Type B pancreatic cell (in vitro differentiated cells): Measurements from ENCODE around the gene SUSD6. TPM values are rescaled to one million over a fixed set of nuclear protein-coding genes. Genes with fewer than 3 reads are reported as not detected.

Experiments used
- DNase-seq: peaks from one replicate; pipeline ENCODE4 v3.0.0; 2021; ENCODE audit warnings: mixed read lengths; ENCODE audit not compliant: unreplicated experiment; ENCODE audit errors: extremely low spot score
- H3K27ac Mint-ChIP-seq: 2 replicates; pipeline ENCODE4 v1.8.0; 2021; ENCODE audit warnings: mild to moderate bottlenecking, mixed read lengths
- H3K27me3 Mint-ChIP-seq: 2 replicates; pipeline ENCODE4 v1.8.0; 2021; ENCODE audit warnings: mixed read lengths
- H3K36me3 Mint-ChIP-seq: 2 replicates; pipeline ENCODE4 v1.8.0; 2021; ENCODE audit warnings: mixed read lengths
- H3K4me1 Mint-ChIP-seq: one replicate; pipeline ENCODE4 v1.8.0; 2021; ENCODE audit warnings: mixed read lengths; ENCODE audit not compliant: unreplicated experiment
- H3K4me3 Mint-ChIP-seq: 2 replicates; pipeline ENCODE4 v1.8.0; 2021; ENCODE audit warnings: mild to moderate bottlenecking, mixed read lengths
- H3K9me3 Mint-ChIP-seq: 2 replicates; pipeline ENCODE4 v1.8.0; 2021; ENCODE audit warnings: mixed read lengths
- total RNA-seq: library from RNA; stranded (reverse); gene quantifications from 2 replicates; pipeline ENCODE4 v1.2.1, GENCODE V29; 2021; ENCODE audit warnings: low replicate concordance
- TF ChIP-seq, protein P1 (sequence below): fragments of 200-600 bp; sonication (generic); conservative IDR thresholded peaks from 2 replicates; pipeline ENCODE4 v1.5.0; 2021; ENCODE audit warnings: antibody characterized with exemption, mild to moderate bottlenecking

The SUSD6 gene
- total RNA-seq, 1 donor from 2014 or later, result 31.7 TPM

DNA sequence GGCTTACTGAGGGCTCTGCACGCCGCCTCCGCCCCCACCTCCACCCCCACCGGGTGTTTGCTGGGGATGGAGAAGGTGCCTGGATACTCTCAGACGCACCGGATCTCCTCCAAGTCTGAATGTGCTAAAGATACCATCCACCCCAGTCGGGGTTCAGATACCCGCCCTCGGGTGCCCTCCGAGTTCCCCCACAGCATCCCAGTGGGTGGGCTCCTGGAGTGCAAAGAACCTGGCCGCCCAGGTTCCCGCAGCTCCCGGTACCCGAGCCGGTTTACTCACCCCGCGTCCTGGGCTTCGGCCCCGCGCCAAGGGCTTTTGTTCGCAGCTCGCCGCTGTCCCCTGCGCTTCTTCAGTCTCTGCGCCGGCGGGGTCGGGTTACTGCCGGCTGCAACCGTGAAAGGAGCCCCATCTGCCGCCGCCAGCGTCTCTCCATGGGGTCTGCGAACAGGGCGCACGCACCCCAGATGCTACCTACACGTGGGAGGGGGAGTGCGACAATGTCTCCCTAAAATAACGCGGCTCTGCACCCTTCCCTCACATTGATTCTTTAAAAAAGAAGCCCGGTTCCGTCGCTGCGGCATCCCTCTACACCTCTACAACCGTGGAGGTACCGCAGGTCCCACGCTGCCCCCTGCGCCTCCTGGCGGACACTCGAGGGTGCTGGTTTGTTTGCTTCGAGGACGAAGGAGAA, 37.0 kb upstream of the SUSD6 start, which contains the start of gene CCDC177:
Gene CCDC177 (minus strand): TSS at position 609 of the 691 bp plus-strand sequence. CDS start 1,249 bp downstream, outside the sequence.
- peak within 1 kb of the TSS; percentile 90 for H3K4me3 Mint-ChIP-seq
- H3K36me3 Mint-ChIP-seq, result peaks cover 6% of the 10 kb centered on the region
- H3K4me1 Mint-ChIP-seq, result peaks cover 5% of the 10 kb centered on the region
- no peaks in the 10 kb centered on the region for H3K9me3 Mint-ChIP-seq
- TF ChIP-seq, protein P1, sequence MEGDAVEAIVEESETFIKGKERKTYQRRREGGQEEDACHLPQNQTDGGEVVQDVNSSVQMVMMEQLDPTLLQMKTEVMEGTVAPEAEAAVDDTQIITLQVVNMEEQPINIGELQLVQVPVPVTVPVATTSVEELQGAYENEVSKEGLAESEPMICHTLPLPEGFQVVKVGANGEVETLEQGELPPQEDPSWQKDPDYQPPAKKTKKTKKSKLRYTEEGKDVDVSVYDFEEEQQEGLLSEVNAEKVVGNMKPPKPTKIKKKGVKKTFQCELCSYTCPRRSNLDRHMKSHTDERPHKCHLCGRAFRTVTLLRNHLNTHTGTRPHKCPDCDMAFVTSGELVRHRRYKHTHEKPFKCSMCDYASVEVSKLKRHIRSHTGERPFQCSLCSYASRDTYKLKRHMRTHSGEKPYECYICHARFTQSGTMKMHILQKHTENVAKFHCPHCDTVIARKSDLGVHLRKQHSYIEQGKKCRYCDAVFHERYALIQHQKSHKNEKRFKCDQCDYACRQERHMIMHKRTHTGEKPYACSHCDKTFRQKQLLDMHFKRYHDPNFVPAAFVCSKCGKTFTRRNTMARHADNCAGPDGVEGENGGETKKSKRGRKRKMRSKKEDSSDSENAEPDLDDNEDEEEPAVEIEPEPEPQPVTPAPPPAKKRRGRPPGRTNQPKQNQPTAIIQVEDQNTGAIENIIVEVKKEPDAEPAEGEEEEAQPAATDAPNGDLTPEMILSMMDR, result peak; percentile 100
- H3K27me3 Mint-ChIP-seq, result peaks cover 38% of the 10 kb centered on the region
- peak within 1 kb of the TSS; percentile 76 for H3K27ac Mint-ChIP-seq
- DNase-seq, result peak; percentile 82

GRCh38 chr14:69574954-69575295, 36.5 kb upstream of the SUSD6 start:
- Mint-ChIP-seq H3K4me3 (peak overlapping the region; percentile 90), H3K4me1 (peaks cover 8% of the 10 kb centered on the region), H3K27me3 (peaks cover 36% of the 10 kb centered on the region), H3K9me3 (no peaks in the 10 kb centered on the region), H3K27ac (peak overlapping the region; percentile 76), H3K36me3 (peaks cover 6% of the 10 kb centered on the region)
- no peak for DNase-seq
- TF ChIP-seq, protein P1, result peak; percentile 59

DNA sequence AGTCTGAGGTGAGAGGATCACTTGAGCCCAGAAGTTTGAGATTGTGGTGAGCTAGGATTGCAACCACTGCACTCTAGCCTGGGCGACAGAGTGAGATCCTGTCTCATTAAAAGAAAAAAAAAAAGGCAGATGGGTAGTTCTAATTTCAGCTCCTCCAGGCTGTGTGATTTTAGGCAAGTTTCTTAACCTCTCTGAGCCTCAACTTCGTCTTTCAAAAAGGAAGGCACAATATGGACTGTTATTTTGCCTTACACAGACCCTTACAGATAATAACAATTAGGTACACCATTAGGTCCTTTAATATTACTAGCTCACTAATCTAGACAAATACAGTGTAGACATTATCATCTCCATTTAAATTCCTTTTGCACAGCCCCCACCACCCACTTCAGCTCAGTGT, 31.9 kb upstream of the SUSD6 start:
- H3K36me3 Mint-ChIP-seq, result peaks cover 4% of the 10 kb centered on the region
- no peaks in the 10 kb centered on the region for H3K9me3 Mint-ChIP-seq
- H3K4me3 Mint-ChIP-seq, result no peak overlapping the region
- no peak for DNase-seq
- peaks cover 20% of the 10 kb centered on the region for H3K27me3 Mint-ChIP-seq
- H3K27ac Mint-ChIP-seq, result peak overlapping the region; percentile 48
- H3K4me1 Mint-ChIP-seq, result peaks cover 8% of the 10 kb centered on the region
- TF ChIP-seq, protein P1, result no peak

- no peaks in the 10 kb centered on the region for H3K36me3 Mint-ChIP-seq
- peaks cover 17% of the 10 kb centered on the region for H3K27me3 Mint-ChIP-seq
- DNase-seq, result no peak
- no peak overlapping the region for H3K4me3 Mint-ChIP-seq
- H3K9me3 Mint-ChIP-seq, result no peaks in the 10 kb centered on the region
- H3K27ac Mint-ChIP-seq, result peak overlapping the region; percentile 48
- TF ChIP-seq, protein P1, result peak; percentile 70
- H3K4me1 Mint-ChIP-seq, result peaks cover 4% of the 10 kb centered on the region
Observed at GRCh38 chr14:69580009-69580577, 31.3 kb upstream of the SUSD6 start.

- peaks cover 8% of the 10 kb centered on the region for H3K27me3 Mint-ChIP-seq
- H3K4me1 Mint-ChIP-seq, result peaks cover 4% of the 10 kb centered on the region
- TF ChIP-seq, protein P1, result no peak
- no peak overlapping the region for H3K27ac Mint-ChIP-seq
- no peak for DNase-seq
- H3K36me3 Mint-ChIP-seq, result no peaks in the 10 kb centered on the region
- H3K4me3 Mint-ChIP-seq, result no peak overlapping the region
- H3K9me3 Mint-ChIP-seq, result no peaks in the 10 kb centered on the region
Observed at GRCh38 chr14:69581316-69581935, 30.0 kb upstream of the SUSD6 start.
